NCI-H1105 treated with DMSO at 0.1 percent for 48 hours (cell line): ENCODE results near the gene TMC3.
"Not testable (repeated sequence)": the region's sequence is repeated elsewhere in the genome, so short reads cannot be mapped to it uniquely, and the experiment has no call there.

Experiments used
- DNase-seq: peaks from one replicate; lab custom pipeline; 2025; lab: John Stamatoyannopoulos, UW

Gene TMC3

GRCh38 chr15:81346611-81347010, 27.4 kb downstream of the TMC3 start:
- no peak for DNase-seq

- DNase-seq, result no peak
Observed at GRCh38 chr15:81343371-81343770, 30.6 kb downstream of the TMC3 start.

- DNase-seq, result no peak
Observed at GRCh38 chr15:81341351-81341750, 32.7 kb downstream of the TMC3 start.

GRCh38 chr15:81339851-81340250, 34.2 kb downstream of the TMC3 start:
- no peak for DNase-seq

GRCh38 chr15:81339321-81339720, 34.7 kb downstream of the TMC3 start:
- no peak for DNase-seq

GRCh38 chr15:81338170-81339007, 35.6 kb downstream of the TMC3 start:
- DNase-seq, result no peak

GRCh38 chr15:81337713-81338157, 36.3 kb downstream of the TMC3 start:
- DNase-seq, result no peak

GRCh38 chr15:81337241-81337640, 36.8 kb downstream of the TMC3 start:
- DNase-seq, result no peak

GRCh38 chr15:81336568-81336967, 37.4 kb downstream of the TMC3 start:
- DNase-seq, result no peak

- DNase-seq, result no peak
Observed at GRCh38 chr15:81335631-81336030, 38.4 kb downstream of the TMC3 start.

GRCh38 chr15:81334768-81335435, 39.1 kb downstream of the TMC3 start:
- DNase-seq, result no peak

- no peak for DNase-seq
Observed at GRCh38 chr15:81333363-81333762, 40.6 kb downstream of the TMC3 start.

GRCh38 chr15:81332326-81332725, 41.7 kb downstream of the TMC3 start:
- no peak for DNase-seq

GRCh38 chr15:81331600-81331999, 42.4 kb downstream of the TMC3 start:
- DNase-seq, result no peak

- DNase-seq, result not testable (repeated sequence)
Observed at GRCh38 chr15:81331141-81331540, 42.9 kb downstream of the TMC3 start.

GRCh38 chr15:81330366-81331090, 43.5 kb downstream of the TMC3 start:
- DNase-seq, result no peak

- no peak for DNase-seq
Observed at GRCh38 chr15:81329446-81329845, 44.6 kb downstream of the TMC3 start.

- DNase-seq, result no peak
Observed at GRCh38 chr15:81327516-81327915, 46.5 kb downstream of the TMC3 start.

- DNase-seq, result no peak
Observed at GRCh38 chr15:81326466-81327212, 47.4 kb downstream of the TMC3 start.

- peak; percentile 89 for DNase-seq
Observed at GRCh38 chr15:81323944-81324881, 49.8 kb downstream of the TMC3 start, which contains the start of gene STARD5. Gene STARD5 (minus strand): TSS chr15:81324141. CDS start chr15:81324099, 42 bp downstream.

GRCh38 chr15:81323559-81323943, 50.5 kb downstream of the TMC3 start:
- no peak for DNase-seq
